Epithelial cell of esophagus (primary cell): ENCODE results near the gene IPO4.
A peak's percentile ranks its signal among the peaks of the same experiment; 100 is the strongest.

Experiments
- DNase-seq: peaks from one replicate; pipeline ENCODE4 v3.0.0; 2010; ENCODE audit warnings: low read depth
- H3K4me3 ChIP-seq: 2 replicates; pipeline ENCODE4 v1.5.1; 2011; ENCODE audit warnings: mild to moderate bottlenecking, low read length, control low read depth
- CTCF ChIP-seq: IDR thresholded peaks from 2 replicates; pipeline ENCODE4 v1.5.1; 2011; ENCODE audit warnings: low read depth, mild to moderate bottlenecking, low read length, control low read depth, inconsistent platforms; ENCODE audit not compliant: insufficient read depth; ENCODE audit errors: missing control alignments

IPO4 gene

GRCh38 chr14:24184104-24184970 lies 4.3 kb downstream of the IPO4 start:
- DNase-seq: no peak
- H3K4me3 ChIP-seq: no peak overlapping the region
- TF ChIP-seq CTCF: no peak

GRCh38 chr14:24183014-24183481 lies 5.6 kb downstream of the IPO4 start:
- no peak for TF ChIP-seq CTCF
- no peak for DNase-seq
- no peak overlapping the region for H3K4me3 ChIP-seq

GRCh38 chr14:24182110-24182882 lies 6.3 kb downstream of the IPO4 start:
- no peak overlapping the region for H3K4me3 ChIP-seq
- no peak for TF ChIP-seq CTCF
- DNase-seq: no peak

- DNase-seq: no peak
- TF ChIP-seq CTCF: no peak
- H3K4me3 ChIP-seq: no peak overlapping the region
Observed at GRCh38 chr14:24181371-24182077, 7.1 kb downstream of the IPO4 start.

- no peak overlapping the region for H3K4me3 ChIP-seq
- DNase-seq: peak; percentile 39
- no peak for TF ChIP-seq CTCF
Observed at GRCh38 chr14:24179961-24180796, 8.4 kb downstream of the IPO4 start.
